GM04504 (cell line): ENCODE data around the gene LACRT.
"Not testable (repeated sequence)": the region's sequence is repeated elsewhere in the genome, so short reads cannot be mapped to it uniquely, and the experiment has no call there.

Experiments used
- DNase-seq: peaks from one replicate; pipeline ENCODE4 v3.0.0-alpha.2; 2012; ENCODE audit warnings: low read depth

LACRT gene

DNA sequence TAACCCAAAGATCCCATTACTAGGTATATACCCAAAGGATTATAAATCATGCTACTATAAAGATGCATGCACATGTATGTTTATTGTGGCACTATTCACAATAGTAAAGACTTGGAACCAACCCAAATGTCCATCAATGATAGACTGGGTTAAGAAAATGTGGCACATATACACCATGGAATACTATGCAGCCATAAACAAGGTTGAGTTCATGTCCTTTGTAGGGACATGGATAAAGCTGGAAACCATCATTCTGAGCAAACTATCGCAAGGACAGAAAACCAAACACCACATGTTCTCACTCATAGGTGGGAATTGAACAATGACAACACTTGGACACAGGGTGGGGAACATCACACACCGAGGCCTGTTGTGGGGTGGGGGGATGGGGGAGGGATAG is 4.4 kb upstream of the LACRT start:
- DNase-seq, result not testable (repeated sequence)

DNA sequence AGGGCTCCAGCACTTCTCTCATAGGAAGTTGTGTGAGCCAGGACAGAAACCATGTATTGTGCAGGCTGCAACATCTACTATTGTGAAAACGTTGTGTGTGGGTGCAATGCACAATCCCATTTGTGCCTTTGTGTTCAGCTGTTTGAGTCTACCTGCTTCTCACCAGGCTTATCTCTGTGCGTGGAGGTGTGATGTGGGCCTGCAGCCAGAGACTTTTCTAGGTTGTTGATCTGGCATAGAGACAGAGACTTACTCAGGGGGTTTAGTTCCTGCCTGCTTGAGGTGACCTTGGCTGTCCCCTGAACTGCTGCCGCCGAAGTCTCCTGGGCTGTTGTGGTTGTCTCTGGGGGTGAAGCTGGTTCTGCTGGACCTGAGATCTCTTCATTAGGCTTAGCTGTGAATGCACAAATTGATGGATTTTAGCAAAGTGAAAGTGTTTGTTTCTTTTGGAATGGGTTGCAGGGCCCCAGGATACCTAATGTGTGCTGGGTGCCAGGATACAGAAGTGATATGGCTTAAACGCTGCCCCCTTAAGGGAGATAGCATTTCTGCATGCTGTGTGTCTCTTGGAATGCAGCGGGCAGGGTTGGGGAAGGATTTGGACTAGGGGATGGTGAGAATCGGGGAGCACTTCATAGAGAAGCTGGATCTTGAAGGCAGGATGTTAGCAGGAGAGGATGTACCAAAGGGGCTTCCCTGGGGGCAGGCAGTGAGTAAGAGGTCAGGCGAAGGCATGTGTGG is 2.5 kb downstream of the LACRT start:
- DNase-seq, result no peak

DNA sequence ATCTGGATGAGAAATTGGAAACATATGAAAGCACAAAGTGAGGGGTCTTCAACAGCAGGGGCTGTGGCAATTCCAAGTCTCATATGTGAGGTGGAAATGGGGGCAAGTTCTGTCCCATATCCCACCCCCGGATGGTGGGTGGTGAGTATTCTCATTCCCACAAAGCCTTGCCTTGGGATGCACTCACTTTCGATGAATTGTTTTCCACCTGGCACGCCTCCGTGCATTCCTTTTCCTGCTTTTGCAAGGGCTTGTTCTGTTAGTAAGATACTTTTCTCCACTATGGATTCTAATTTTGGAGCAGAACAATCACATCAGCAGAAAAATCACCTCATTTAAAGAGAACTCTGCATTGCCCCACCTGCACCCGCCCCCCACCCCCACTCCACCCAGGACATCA is 3.1 kb downstream of the LACRT start:
- DNase-seq, result no peak

DNA sequence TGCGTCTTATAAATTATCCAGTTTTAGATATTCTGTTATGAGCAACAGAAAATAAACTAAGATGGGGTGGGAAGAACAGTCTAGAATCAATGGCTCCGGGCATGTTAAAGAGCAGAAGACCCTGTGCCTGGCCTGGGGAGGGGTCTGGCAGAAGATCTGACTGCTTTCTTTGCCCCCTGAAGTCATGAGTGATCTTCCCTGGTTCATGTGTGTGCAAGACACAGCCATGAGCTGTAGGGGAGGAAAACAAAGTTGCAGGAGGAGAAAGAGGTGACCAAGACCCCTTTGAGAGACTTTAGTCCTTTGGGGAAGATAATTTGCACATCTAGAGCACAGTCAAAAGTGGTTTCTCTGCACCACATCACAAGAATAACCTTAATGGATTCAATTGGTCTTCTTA is 4.8 kb downstream of the LACRT start:
- no peak for DNase-seq

DNA sequence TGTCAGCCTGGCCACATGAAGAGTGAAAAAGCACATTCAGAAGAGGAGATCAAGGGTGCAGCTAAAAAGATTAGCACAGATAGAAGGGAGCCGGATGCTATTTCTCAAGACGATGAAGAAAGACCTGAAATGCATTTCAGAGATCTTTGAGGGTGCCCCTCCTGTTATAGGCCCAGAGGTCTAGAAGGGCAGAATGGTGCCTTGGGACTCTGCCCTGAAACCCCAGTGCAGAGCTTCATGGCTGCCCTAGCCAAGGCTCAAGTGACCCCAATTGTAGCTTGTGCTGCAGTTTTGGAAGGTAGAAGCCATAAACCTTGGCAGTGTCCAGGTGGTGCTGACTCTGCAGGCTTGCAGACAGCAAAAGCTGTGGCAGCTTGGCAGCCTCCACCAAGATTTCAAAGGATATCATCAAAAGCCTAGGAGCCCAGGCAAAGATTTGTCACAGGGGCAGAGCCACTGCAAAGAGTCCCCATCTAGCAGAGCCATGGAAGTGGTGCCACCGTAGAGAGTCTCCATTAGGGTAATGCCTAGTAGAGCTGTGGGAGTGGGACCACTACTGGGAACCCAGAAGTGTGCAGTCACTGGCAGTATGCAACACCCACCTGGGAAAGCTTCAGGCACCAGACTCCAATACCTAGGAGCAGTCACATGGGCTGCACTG is 6.4 kb downstream of the LACRT start:
- no peak for DNase-seq

DNA sequence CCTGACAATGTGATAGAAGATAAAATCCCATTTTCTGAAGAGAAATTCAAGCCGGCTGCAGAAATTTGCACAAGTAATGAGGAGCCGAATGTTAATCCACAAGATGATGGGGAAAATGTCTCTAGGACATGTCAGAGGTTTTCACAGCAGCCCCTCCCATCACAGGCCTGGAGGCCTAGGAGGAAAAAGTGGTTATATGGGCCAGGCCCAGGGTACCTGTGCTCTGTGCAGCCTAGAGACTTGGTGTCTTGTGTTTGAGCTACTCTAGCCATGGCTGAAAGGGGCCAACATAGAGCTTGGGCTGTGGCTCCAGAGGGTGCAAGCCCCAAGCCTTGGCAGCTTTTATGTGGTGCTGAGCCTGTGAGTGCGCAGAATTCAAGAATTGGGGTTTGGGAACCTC is 7.4 kb downstream of the LACRT start:
- DNase-seq, result no peak

DNA sequence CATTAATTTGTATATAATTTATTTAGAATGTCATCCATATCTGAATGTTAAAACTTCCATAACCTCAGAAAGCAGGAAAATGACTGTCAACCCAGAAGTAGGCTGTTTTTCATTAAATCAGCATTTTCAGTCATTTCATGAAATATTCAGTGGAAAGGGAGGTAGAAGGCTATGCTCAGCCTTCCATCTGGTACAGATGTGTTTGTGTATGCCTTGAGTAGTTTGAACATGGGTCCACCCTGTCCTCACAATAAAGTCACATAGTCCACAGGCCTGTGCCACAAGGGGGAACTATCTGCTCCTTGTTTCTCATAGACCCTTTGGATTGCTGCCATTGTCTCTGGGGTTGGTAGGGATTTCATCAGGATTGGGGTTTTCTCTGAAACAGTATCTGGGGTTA is 9.1 kb downstream of the LACRT start:
- DNase-seq, result no peak

DNA sequence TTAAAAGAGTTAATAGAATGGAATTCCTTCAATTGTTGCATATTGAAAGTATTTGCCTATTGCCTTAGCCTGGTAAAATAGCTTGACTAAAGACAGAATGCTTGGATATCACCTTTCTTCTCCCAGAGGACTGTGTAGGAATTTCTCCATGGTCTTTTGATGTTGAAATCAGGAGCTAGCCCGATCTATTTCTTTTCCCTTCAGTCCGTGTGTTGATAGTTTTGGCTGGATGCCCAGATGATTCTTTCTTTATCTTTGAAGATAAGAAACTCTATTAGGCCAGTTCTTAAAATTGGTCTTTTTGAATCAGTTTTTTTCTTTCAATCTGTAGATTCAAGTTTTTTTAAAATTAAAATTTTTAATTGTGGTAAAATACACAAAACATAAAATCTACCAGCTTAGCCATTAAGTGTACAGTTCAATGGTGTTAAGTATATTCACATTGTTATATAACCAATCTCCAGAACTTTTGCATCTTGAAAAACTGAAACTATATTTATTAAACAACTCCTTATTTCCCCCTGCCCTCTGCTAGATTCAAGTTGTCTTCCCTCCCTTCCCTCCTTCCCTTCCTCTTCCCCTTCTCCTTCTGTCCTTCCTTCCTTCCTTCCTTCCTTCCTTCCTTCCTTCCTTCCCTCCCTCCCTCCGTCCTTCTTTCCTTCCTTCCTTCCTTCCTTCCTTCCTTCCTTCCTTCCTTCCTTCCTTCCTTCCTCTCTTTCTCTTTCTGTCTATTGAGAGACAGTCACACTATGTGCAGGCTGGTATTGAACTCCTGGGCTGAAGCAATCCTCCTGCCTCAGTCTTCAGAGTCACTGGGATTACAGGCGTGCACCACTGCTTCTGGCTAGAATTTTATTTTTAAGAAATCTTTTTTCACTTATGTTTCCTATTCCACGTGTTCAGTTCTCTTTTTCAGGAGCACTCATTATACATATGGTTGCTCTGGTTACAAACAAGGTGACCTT is 10.1 kb downstream of the LACRT start:
- no peak for DNase-seq

DNA sequence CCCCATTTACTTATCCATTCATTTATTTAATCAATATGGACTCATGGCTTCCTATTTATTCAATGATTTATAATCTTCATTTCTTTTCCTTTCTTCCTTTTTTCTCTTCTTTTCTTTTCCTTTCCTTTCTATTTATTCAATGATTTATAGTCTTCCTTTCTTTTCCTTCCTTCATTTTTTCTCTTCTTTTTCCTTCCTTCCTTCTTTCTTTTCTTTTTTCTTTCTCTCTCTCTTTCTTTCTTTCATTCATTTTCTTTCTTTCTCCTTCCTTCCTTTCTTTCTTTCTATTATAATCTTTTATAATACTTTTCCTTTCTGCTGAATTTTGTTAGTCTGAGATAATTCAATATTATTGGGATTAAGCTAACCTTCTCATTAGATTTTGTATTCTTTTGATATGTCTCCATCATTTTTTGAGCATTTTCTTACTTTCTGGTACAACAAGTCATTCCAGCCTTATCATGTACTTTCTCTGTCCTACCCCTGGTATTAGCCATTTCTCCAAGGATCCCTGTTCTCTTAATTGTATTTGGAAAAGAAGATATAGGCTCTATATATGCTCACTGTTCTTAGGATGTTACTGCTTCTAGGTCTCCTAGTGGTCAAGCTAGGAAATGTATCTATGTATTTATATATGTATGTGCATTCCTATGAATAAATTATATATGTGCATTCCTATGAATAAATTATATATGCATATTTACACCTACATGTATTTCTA is 12.1 kb downstream of the LACRT start:
- DNase-seq, result no peak

DNA sequence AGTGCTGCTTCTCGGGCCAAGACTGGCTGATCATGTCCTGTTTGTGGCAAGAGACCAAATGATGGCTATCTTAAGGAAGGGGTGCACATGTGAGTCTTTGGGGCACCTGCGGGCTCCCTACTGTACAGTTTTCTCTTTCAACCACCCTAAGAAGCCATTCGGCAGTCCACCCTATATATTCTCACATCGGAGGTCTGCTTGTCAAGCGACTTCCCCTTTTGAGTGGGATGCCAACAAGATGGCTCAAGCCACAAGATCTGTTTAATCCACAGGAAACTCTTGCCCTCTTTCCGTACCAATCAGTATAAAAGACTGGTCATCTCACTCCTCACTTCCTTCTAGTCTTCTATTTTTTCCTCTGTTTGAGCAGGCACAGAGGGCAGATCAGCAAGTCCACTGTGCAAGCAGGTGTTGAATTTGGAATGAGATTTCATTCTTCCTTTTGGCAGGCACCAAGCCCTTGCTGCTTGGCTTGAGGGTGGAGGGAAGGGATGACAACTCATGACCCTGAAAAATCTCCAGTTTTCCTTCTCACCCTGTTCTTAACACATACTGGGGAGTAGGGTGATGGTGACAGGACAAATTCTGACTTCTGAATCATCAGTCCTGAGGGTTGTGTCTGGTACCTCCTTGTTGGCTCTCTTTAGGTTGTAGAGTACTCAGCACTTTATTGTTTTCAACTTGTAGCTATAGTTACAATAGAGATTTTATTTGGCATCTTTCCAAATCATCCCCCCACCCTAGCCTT is 17.6 kb downstream of the LACRT start:
- DNase-seq, result no peak

DNA sequence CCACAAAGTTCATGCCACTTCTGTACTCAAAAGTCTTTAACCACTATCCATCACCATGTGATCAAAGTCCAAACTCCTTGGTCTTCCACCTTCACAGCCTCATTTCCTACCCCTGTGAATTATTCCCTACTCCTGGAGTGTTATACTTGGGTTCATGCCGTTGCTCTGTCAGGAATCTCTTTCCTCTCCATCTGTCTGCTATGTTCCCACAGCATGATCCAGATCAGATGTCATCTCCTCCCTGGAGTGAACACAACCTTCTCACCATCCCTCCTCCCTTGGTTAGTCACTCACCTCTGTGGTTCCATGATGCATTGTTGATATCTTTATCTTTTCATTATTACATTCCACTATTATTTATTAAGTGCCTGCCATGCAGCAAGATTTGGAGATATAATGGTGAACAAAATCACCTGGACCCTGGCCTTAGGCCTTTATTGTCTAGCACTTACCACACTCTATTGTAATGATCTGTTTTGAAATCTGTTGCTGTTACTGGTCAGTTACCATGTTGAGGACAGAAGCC is 22.4 kb downstream of the LACRT start:
- no peak for DNase-seq

DNA sequence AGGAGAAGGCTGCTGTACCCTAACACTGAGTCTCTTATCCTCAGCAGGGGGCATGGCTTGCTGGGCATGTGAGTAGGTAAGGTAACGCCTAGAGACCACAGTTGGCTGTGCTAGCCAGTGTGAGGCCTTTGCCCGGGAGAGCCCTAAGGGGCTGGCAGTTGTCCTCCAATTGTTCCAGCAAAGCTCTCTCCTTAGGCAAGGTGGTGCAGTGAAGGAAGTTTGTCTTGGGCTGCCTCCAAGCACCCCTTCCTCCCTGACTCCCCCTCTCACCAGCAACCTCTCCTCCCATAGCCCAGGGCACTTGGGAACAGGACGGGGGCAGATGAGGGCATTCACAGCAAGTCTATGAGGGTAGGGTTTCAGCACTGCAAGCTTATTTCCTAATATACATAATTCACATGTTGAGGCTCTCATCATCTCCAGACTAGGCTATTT is 23.0 kb downstream of the LACRT start:
- DNase-seq, result no peak

DNA sequence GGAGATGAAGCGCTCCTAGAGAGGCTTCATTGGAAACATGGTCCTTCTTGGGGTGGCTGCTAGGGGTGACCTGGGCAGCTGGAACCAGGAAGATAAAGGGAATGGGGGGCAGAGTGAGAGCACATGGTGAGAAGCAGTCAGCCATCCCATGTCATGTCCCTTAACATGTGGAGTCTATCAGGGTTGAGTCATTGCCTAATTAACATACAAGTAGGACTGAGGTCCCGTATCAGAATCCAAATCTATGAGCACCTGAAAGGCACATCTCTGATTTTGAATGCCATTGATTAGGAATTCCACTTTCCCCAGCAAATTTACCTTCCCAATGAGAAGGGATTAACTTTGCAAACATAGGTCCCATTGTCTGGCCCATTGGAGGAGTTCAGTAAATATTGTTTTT is 25.9 kb downstream of the LACRT start:
- no peak for DNase-seq

DNA sequence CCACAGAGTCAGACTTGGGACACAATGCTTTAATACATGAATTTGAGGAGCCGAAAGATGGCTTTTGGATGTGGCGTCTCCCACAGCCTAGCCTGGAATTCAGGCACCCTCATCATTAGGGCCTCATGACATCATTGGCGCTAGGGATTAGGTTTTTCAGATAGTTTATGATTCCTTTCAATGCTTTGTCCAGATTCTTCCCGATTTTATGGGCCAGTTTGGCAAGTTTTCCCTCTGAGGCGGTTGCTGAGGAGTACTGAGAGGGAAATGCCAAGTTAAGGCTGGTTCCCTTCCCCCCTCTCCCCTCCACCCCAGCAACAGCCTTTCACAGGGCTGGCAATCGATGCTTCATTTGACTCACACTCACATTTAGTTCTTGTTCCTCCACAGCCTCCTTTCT is 26.5 kb downstream of the LACRT start:
- no peak for DNase-seq

DNA sequence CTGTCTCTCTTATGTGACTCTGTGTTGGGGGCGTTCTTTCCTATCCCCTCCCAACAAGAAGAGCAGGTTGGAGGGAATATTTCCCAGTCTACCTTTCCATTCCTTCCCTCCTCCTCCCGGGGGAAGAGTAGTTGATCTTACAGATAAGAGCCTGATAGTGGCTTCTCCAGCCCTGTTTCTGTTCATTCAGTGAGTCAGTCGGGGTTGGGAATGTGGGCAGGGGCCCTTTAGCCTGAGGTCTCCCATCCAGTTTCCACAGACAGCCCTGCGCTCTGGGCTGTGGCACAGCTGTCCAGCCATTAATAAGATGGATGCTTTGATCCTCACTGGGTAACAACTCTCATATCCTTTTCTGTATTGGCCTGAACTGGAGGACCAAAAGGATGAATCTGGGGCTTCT is 28.1 kb downstream of the LACRT start:
- DNase-seq, result no peak

DNA sequence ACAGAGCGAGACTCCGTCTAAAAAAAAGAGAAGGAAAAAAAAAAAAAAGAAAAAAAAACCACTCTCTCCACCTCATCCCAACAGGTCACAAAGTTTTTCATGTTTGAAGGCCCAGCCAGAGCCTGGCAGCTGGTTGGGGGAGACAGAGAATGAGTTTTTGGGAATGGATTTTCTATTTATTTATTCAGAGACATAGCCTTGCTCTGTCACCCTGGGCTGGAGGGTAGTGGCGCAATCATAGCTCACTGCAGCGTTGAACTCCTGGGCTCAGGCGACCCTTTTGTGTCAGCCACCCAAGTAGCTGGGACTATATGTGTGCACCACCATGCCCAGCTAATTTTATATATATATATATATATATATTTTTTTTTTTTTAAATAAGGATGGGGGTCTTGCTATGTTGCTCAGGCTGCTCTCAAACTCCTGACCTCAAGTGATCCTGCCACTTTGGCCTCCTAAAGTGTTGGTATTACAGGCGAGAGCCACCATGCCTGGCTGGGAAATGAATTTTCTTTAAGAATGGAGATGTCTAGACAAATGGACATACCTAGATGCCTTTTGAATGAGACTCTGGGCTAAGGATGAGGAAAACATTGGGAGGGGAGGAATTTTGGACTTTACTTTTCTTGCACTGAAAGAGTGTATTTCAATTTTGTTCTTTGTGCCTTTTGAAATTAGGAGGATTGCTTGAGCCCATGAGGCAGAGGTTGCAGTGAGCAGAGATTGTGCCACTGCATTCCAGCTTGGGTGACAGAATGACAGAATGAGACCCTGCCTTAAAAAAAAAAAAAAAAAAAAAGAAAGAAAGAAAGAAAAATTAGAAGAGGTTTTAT is 29.3 kb downstream of the LACRT start:
- no peak for DNase-seq

DNA sequence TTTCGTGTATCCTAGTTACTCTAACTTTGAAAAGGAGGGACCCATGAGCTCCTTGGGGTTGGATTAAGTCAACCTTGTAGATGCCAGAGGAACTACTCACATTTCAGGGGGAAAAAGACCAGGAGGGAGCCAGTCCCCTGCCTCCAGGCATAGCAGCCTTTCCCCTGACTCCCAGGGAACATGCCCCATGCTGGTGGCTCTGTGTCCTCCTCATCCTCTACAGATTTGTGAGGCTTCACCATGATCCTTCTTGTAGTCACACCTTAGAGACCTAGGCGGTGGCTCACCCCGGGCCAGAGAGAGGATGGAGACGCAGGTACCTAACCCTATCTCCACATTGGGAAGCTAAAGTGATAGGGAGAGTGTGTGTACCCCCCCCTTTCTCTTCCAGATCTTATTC is 30.3 kb downstream of the LACRT start:
- no peak for DNase-seq

DNA sequence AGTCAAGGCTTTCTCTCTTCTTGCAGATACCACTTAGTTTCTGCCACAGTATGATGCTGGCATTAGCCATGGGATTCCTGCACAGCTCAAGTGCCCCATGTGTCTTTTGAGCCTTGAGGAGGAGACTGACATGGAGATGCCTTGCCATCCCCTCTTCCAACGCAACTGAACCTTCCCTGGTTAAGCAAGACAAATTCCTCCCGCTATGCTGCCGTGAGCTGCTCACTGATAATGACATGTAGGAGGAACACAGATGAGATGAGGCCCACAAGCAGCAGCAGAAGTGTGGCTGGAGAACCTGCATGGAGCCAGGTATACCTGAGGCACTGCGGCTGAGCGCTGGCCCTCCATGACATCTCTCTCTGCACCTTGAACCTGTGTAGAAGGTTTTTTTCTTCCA is 30.8 kb downstream of the LACRT start:
- DNase-seq, result no peak

DNA sequence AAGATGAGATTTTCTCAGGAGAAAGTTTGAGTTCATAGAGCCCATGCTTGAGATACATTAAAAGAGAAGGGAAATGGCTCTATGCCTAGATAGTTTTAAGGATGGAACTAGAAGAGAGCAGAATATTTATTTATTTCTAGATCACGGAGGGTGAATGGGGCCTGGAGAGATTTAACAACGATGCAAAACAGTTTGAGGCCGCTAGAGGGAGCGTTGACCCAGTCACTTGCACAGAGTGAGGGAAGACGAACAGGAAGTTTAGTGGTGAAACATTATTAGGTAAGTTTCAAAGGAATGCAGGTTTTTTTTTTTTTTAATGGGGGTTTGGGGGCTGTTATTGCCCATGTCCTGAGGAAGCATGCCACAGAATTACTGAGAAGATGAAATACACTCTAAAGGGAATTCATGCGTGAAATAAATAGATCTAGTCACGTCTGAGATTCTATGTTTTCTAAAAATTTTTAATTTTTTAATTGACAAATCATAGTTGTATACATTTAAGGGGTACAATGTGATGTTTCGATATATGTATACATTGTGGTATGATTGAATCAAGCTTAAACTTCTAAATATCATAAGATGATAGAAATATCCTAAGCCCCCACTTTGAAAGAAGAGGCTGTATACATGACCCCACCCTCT is 31.4 kb downstream of the LACRT start:
- peak; percentile 24 for DNase-seq

DNA sequence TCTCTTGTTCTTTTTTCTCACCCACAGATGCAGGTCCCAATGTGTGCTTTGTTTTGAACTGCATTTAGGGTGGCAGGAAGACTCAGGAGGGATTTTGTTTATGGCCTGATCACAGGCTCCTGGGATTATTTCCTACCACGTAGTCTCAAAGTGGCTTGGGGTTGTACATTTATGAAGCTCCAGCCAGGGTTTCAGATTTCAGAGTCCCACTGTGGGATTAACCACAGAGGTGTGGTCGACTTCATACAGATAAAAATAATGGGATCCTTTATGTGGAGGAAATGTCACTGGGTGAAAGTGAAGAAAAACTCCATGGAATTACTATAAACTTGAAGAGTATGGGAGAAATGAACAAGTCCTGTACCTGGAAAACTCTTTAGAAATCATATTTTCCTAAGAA is 32.0 kb downstream of the LACRT start:
- DNase-seq, result no peak
